DMS53 treated with DMSO at 0.1 percent for 48 hours (cell line): ENCODE data around the gene ZDHHC14.
"Not testable (repeated sequence)": the region's sequence is repeated elsewhere in the genome, so short reads cannot be mapped to it uniquely, and the experiment has no call there.

ENCODE experiments used
- DNase-seq: peaks from one replicate; lab custom pipeline; 2025; ENCODE audit not compliant: unreplicated experiment; lab: John Stamatoyannopoulos, UW

Gene ZDHHC14

GRCh38 chr6:157563611-157564284 lies 182.8 kb downstream of the ZDHHC14 start:
- DNase-seq = no peak

- no peak for DNase-seq
Observed at GRCh38 chr6:157568702-157569101, 187.7 kb downstream of the ZDHHC14 start.

GRCh38 chr6:157569543-157569942 lies 188.6 kb downstream of the ZDHHC14 start:
- DNase-seq = no peak

- no peak for DNase-seq
Observed at GRCh38 chr6:157570104-157570503, 189.1 kb downstream of the ZDHHC14 start.

- DNase-seq = no peak
Observed at GRCh38 chr6:157570752-157571151, 189.8 kb downstream of the ZDHHC14 start.

GRCh38 chr6:157571269-157571668 lies 190.3 kb downstream of the ZDHHC14 start:
- no peak for DNase-seq

GRCh38 chr6:157571950-157572349 lies 191.0 kb downstream of the ZDHHC14 start:
- DNase-seq = no peak

GRCh38 chr6:157574851-157575424 lies 193.9 kb downstream of the ZDHHC14 start:
- DNase-seq = no peak

- DNase-seq = no peak
Observed at GRCh38 chr6:157575436-157576145, 194.6 kb downstream of the ZDHHC14 start.

GRCh38 chr6:157576991-157577390 lies 196.0 kb downstream of the ZDHHC14 start:
- not testable (repeated sequence) for DNase-seq

GRCh38 chr6:157578527-157578926 lies 197.5 kb downstream of the ZDHHC14 start:
- not testable (repeated sequence) for DNase-seq

GRCh38 chr6:157579467-157580031 lies 198.6 kb downstream of the ZDHHC14 start:
- no peak for DNase-seq

- DNase-seq = no peak
Observed at GRCh38 chr6:157584036-157584435, 203.0 kb downstream of the ZDHHC14 start.

- DNase-seq = no peak
Observed at GRCh38 chr6:157585274-157586087, 204.5 kb downstream of the ZDHHC14 start.

GRCh38 chr6:157586088-157586414 lies 205.1 kb downstream of the ZDHHC14 start:
- no peak for DNase-seq

- DNase-seq = no peak
Observed at GRCh38 chr6:157586476-157587126, 205.6 kb downstream of the ZDHHC14 start.

GRCh38 chr6:157587127-157587926 lies 206.3 kb downstream of the ZDHHC14 start:
- no peak for DNase-seq

- not testable (repeated sequence) for DNase-seq
Observed at GRCh38 chr6:157590654-157591053, 209.7 kb downstream of the ZDHHC14 start.

GRCh38 chr6:157592541-157592940 lies 211.6 kb downstream of the ZDHHC14 start:
- DNase-seq = no peak

GRCh38 chr6:157592980-157593379 lies 212.0 kb downstream of the ZDHHC14 start:
- no peak for DNase-seq
